Endothelial cell of umbilical vein (primary cell): ENCODE results near the gene RBM25. TPM values are rescaled to one million over a fixed set of nuclear protein-coding genes. Genes with fewer than 3 reads are reported as not detected.

ENCODE experiments used
- BruUV-seq: library from RNA; stranded (reverse); fragments of 400-500 nt; replicated peaks from 2 replicates; lab custom pipeline; 2021; lab: Mats Ljungman, UMichigan
- CTCF ChIA-PET: fragments of 300-600, 350-600 bp; sonication (Branson Sonifier 250); formaldehyde crosslinking; loops from one replicate; lab custom pipeline; 2021; ENCODE audit warnings: antibody characterized with exemption, inconsistent platforms; lab: Charles Lee
- POLR2A ChIA-PET: fragments of 300-600, 350-600 bp; sonication (Branson Sonifier 250); formaldehyde crosslinking; loops from one replicate; lab custom pipeline; 2021; ENCODE audit warnings: antibody characterized with exemption, inconsistent platforms; lab: Charles Lee
- DNase-seq: peaks from one replicate; pipeline ENCODE4 v3.0.0-alpha.2; 2011; ENCODE audit warnings: low read depth, low spot score
- FAIRE-seq: peaks from 2 replicates; lab custom pipeline; 2011; peaks lifted over from hg19 to GRCh38; lab: Jason Lieb, UNC
- H2AFZ ChIP-seq: 2 replicates; pipeline ENCODE4 v1.6.0; 2012; ENCODE audit warnings: low read depth, low read length, control low read depth, inconsistent platforms
- H3K27ac ChIP-seq: 2 replicates; pipeline ENCODE4 v1.5.1; 2011; ENCODE audit warnings: low read depth, mild to moderate bottlenecking, control low read depth, low read length, moderate library complexity; ENCODE audit not compliant: insufficient read depth
- H3K27me3 ChIP-seq, 2 experiments: 2 replicates each; pipeline versions ENCODE4 v1.6.0 to v1.6.1; 2011; ENCODE audit warnings: low read length in 2 of 2, mixed read lengths in 1 of 2; ENCODE audit not compliant: control insufficient read depth in 2 of 2, insufficient read depth in 2 of 2
- H3K36me3 ChIP-seq, 2 experiments: 2 replicates in 1 of 2; 3 replicates in 1 of 2; pipeline ENCODE4 v1.5.1; 2011; ENCODE audit warnings: low read length in 2 of 2, mild to moderate bottlenecking in 1 of 2, moderate library complexity in 1 of 2; ENCODE audit not compliant: control insufficient read depth in 2 of 2, insufficient read depth in 2 of 2; ENCODE audit errors: extremely low read depth in 1 of 2
- H3K4me1 ChIP-seq: 3 replicates; pipeline ENCODE4 v1.5.1; 2011; ENCODE audit warnings: mild to moderate bottlenecking, low read length; ENCODE audit not compliant: control insufficient read depth, insufficient read depth; ENCODE audit errors: extremely low read depth
- H3K4me2 ChIP-seq: 2 replicates; pipeline ENCODE4 v1.6.1; 2011; ENCODE audit warnings: low read length, control low read depth, mixed read lengths; ENCODE audit not compliant: insufficient read depth
- H3K4me3 ChIP-seq, 3 experiments: fragments of 200-600 bp in 1 of 3; sonication (generic), shearing (Covaris generic) in 1 of 3; replicated peaks in 1 of 3; 2 replicates each; pipeline ENCODE4 v1.5.1; 2011 to 2016; ENCODE audit warnings: control low read depth in 3 of 3, low read length in 3 of 3, mild to moderate bottlenecking in 2 of 3, inconsistent platforms in 1 of 3, low read depth in 1 of 3, moderate library complexity in 1 of 3; ENCODE audit not compliant: insufficient read depth in 1 of 3
- H3K79me2 ChIP-seq: 2 replicates; pipeline ENCODE4 v1.6.0; 2012; ENCODE audit warnings: low read length, inconsistent platforms; ENCODE audit not compliant: control insufficient read depth, insufficient read depth
- H3K9ac ChIP-seq: replicated peaks from 2 replicates; pipeline ENCODE3; 2011; ENCODE audit warnings: low read length, control low read depth; ENCODE audit not compliant: insufficient read depth; ENCODE audit errors: extremely low read depth
- H3K9me1 ChIP-seq: replicated peaks from 3 replicates; pipeline ENCODE4 v1.6.0; 2011; ENCODE audit warnings: mild to moderate bottlenecking, low read length; ENCODE audit not compliant: control insufficient read depth, insufficient read depth; ENCODE audit errors: extremely low read depth
- H3K9me3 ChIP-seq: replicated peaks from 2 replicates; pipeline ENCODE4 v1.5.1; 2012; ENCODE audit warnings: low read length, inconsistent platforms; ENCODE audit not compliant: control insufficient read depth, insufficient read depth
- H4K20me1 ChIP-seq: replicated peaks from 2 replicates; pipeline ENCODE3; 2011; ENCODE audit warnings: mild to moderate bottlenecking, low read length; ENCODE audit not compliant: control insufficient read depth, insufficient read depth; ENCODE audit errors: extremely low read depth
- EZH2 ChIP-seq: IDR thresholded peaks from 2 replicates; pipeline ENCODE4 v1.6.1; 2012; ENCODE audit warnings: borderline replicate concordance, low read depth, mild to moderate bottlenecking, moderate library complexity, low read length, inconsistent platforms; ENCODE audit not compliant: severe bottlenecking
- FOS ChIP-seq: IDR thresholded peaks from 2 replicates; pipeline ENCODE4 v1.6.1; 2011; ENCODE audit warnings: mild to moderate bottlenecking, low read length, moderate library complexity, borderline replicate concordance; ENCODE audit not compliant: insufficient read depth
- GATA2 ChIP-seq: IDR thresholded peaks from 2 replicates; pipeline ENCODE4 v1.7.0; 2011; ENCODE audit warnings: low read depth, mild to moderate bottlenecking, moderate library complexity, mixed read lengths, low read length; ENCODE audit not compliant: insufficient read length, insufficient read depth
- JUN ChIP-seq: IDR thresholded peaks from 2 replicates; pipeline ENCODE4 v1.6.1; 2011; ENCODE audit warnings: borderline replicate concordance, low read depth; ENCODE audit not compliant: insufficient read length, insufficient read depth
- MYC ChIP-seq: IDR thresholded peaks from one replicate; pipeline ENCODE4 v1.6.1; 2011; ENCODE audit warnings: mild to moderate bottlenecking, low read depth, low read length
- POLR2A ChIP-seq: IDR thresholded peaks from 2 replicates; pipeline ENCODE4 v1.6.1; 2012; ENCODE audit warnings: low read depth, mild to moderate bottlenecking, control low read depth, low read length
- POLR2AphosphoS5 ChIP-seq: IDR thresholded peaks from 2 replicates; pipeline ENCODE4 v1.6.1; 2012; ENCODE audit warnings: low read depth, mild to moderate bottlenecking, control low read depth, low read length, moderate library complexity; ENCODE audit not compliant: insufficient read depth
- dilution Hi-C: fragments of 300-500 bp; cut with MboI; formaldehyde crosslinking; loops from one replicate; pipeline ENCODE4 v1.15.0; 2019; ENCODE audit warnings: low sequenced_read_pairs; ENCODE audit not compliant: extremely low pct_ligation_motif_present
- intact Hi-C: fragments of 100-400 bp; cut with micrococcal nuclease; formaldehyde crosslinking; loops from one replicate; pipeline ENCODE4 v1.10.0; 2022
- polyA plus RNA-seq, 4 experiments: library from polyadenylated mRNA; depleted of rRNA in 3 of 4; stranded (reverse) in 3 of 4; unstranded in 1 of 4; fragments of >200 nt; gene quantifications; 2 replicates each; pipeline versions ENCODE4 v1.2.1 to v1.2.3, GENCODE V29; 2011 to 2012; ENCODE audit warnings: missing spikeins in 1 of 4
- total RNA-seq: library from RNA; stranded (reverse); gene quantifications from 2 replicates; pipeline ENCODE4 v1.2.3, GENCODE V29; 2021
- TF ChIP-seq, protein P1 (sequence below): IDR thresholded peaks from 2 replicates; pipeline ENCODE4 v1.6.1; 2011; ENCODE audit not compliant: insufficient read depth, insufficient read length
- TF ChIP-seq, protein P2 (sequence below), 2 donors: IDR thresholded peaks; 1 replicate in 1 of 2; 2 replicates in 1 of 2; pipeline ENCODE4 v1.5.1; 2011; ENCODE audit warnings: low read length in 2 of 2, mild to moderate bottlenecking in 2 of 2, moderate library complexity in 2 of 2, control low read depth in 1 of 2, inconsistent platforms in 1 of 2, low read depth in 1 of 2; ENCODE audit not compliant: insufficient read depth in 1 of 2; ENCODE audit errors: extremely low read depth in 1 of 2

RBM25 gene
- total and polyA plus RNA-seq, 2 donors (not counting 3 experiments of a cell fraction or from before 2014, with no cell fraction given): 20.6 to 86.1 TPM

DNA sequence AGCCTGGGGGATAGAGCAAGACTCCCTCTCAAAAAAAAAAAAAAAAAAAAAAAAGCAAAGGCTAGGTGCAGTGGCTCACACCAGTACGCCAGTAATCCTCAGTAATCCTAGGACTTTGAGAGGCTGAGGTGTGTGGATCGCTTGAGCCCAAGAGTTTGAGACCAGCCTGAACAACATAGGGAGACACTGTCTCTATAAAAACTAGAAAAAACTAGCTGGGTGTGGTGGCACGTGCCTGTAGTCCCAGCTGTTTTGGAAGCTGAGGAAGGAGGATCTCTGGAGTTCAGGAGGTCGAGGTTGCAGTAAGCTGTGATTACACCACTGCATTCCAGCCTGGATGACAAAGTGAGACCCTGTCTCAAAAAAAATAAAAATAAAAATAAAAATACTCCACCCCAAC lies 8.9 kb upstream of the RBM25 start:
- no peaks in the 10 kb centered on the region for H3K27me3 ChIP-seq
- H3K9me3 ChIP-seq: no peaks in the 10 kb centered on the region
- no peak overlapping the region for H3K9ac ChIP-seq
- no peaks in the 10 kb centered on the region for H4K20me1 ChIP-seq
- CTCF ChIA-PET: interaction anchor here (1.2 kb wide), 1 partner anchor 9 kb away, joined by 3 read pairs; the partner anchor contains the start of gene RBM25
- intact Hi-C loops: no loop called here
- no TSS peak for BruUV-seq
- H3K27ac ChIP-seq: no peak overlapping the region
- FAIRE-seq (no peak), DNase-seq (no peak)
- TF ChIP-seq FOS (no peak), MYC (no peak), EZH2 (no peak), POLR2A (no peak), GATA2 (no peak), JUN (no peak), POLR2AphosphoS5 (no peak)
- TF ChIP-seq, protein P1, sequence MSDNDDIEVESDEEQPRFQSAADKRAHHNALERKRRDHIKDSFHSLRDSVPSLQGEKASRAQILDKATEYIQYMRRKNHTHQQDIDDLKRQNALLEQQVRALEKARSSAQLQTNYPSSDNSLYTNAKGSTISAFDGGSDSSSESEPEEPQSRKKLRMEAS: no peak
- TF ChIP-seq, protein P2, sequence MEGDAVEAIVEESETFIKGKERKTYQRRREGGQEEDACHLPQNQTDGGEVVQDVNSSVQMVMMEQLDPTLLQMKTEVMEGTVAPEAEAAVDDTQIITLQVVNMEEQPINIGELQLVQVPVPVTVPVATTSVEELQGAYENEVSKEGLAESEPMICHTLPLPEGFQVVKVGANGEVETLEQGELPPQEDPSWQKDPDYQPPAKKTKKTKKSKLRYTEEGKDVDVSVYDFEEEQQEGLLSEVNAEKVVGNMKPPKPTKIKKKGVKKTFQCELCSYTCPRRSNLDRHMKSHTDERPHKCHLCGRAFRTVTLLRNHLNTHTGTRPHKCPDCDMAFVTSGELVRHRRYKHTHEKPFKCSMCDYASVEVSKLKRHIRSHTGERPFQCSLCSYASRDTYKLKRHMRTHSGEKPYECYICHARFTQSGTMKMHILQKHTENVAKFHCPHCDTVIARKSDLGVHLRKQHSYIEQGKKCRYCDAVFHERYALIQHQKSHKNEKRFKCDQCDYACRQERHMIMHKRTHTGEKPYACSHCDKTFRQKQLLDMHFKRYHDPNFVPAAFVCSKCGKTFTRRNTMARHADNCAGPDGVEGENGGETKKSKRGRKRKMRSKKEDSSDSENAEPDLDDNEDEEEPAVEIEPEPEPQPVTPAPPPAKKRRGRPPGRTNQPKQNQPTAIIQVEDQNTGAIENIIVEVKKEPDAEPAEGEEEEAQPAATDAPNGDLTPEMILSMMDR (IDR thresholded peaks at IDR 0.05; ENCODE audit: extremely low read depth in 1 of 2, insufficient read depth in 1 of 2, low read depth in 1 of 2, low read length in 2 of 2): no peak
- no peak overlapping the region for H3K4me3 ChIP-seq
- H3K4me2 ChIP-seq: no peak overlapping the region
- no peaks in the 10 kb centered on the region for H3K4me1 ChIP-seq
- no peaks in the 10 kb centered on the region for H3K9me1 ChIP-seq
- H2AFZ ChIP-seq: no peak overlapping the region
- POLR2A ChIA-PET: no interaction called here
- dilution Hi-C loops: no loop called here
- H3K79me2 ChIP-seq: no peaks in the 10 kb centered on the region
- no peaks in the 10 kb centered on the region for H3K36me3 ChIP-seq
